AG04449 (cell line): ENCODE data around the gene SDK2.

Experiments
- CTCF ChIA-PET: fragments of 350-600 bp; formaldehyde crosslinking; extraction: SDS; loops from one replicate; lab custom pipeline; 2021; ENCODE audit warnings: antibody characterized with exemption; lab: Yijun Ruan, JAX
- POLR2A ChIA-PET: fragments of 400-600, 350-600 bp; formaldehyde crosslinking; extraction: SDS; loops from one replicate; lab custom pipeline; 2020; ENCODE audit warnings: antibody characterized with exemption, inconsistent platforms; lab: Yijun Ruan, JAX
- DNase-seq: peaks from one replicate; pipeline ENCODE4 v3.0.0-alpha.2; 2010; ENCODE audit warnings: low read depth, low spot score
- H3K4me3 ChIP-seq: 2 replicates; pipeline ENCODE4 v1.5.1; 2011; ENCODE audit warnings: low read depth, mild to moderate bottlenecking, control low read depth, low read length
- CTCF ChIP-seq: IDR thresholded peaks from one replicate; pipeline ENCODE4 v1.5.1; 2011; ENCODE audit warnings: mild to moderate bottlenecking, moderate library complexity, low read length, control low read depth, inconsistent platforms; ENCODE audit not compliant: insufficient read depth; ENCODE audit errors: missing control alignments

SDK2 gene

GRCh38 chr17:73645050-73645871 lies 1.0 kb upstream of the SDK2 start:
- DNase-seq = no peak
- no peak overlapping the region for H3K4me3 ChIP-seq
- ChIA-PET CTCF (no interaction called here), POLR2A (no interaction called here)
- TF ChIP-seq CTCF = no peak

- TF ChIP-seq CTCF = no peak
- ChIA-PET POLR2A (no interaction called here), CTCF (no interaction called here)
- no peak for DNase-seq
- H3K4me3 ChIP-seq = no peak overlapping the region
Observed at GRCh38 chr17:73643852-73644144, 447 bp downstream of the SDK2 start.

- ChIA-PET POLR2A (no interaction called here), CTCF (no interaction called here)
- H3K4me3 ChIP-seq = no peak overlapping the region
- DNase-seq = no peak
- no peak for TF ChIP-seq CTCF
Observed at GRCh38 chr17:73643001-73643851, 1.0 kb downstream of the SDK2 start.

- POLR2A ChIA-PET = no interaction called here
- CTCF ChIA-PET = no interaction called here
- no peak for TF ChIP-seq CTCF
- H3K4me3 ChIP-seq = no peak overlapping the region
- no peak for DNase-seq
Observed at GRCh38 chr17:73642659-73643000, 1.6 kb downstream of the SDK2 start.

GRCh38 chr17:73641826-73642600 lies 2.2 kb downstream of the SDK2 start:
- CTCF ChIA-PET = no interaction called here
- POLR2A ChIA-PET = no interaction called here
- no peak for DNase-seq
- no peak for TF ChIP-seq CTCF
- H3K4me3 ChIP-seq = no peak overlapping the region

- no peak overlapping the region for H3K4me3 ChIP-seq
- no peak for TF ChIP-seq CTCF
- CTCF ChIA-PET = no interaction called here
- DNase-seq = no peak
- POLR2A ChIA-PET = no interaction called here
Observed at GRCh38 chr17:73640691-73641090, 3.6 kb downstream of the SDK2 start.
